Astrocyte (in vitro differentiated cells and primary cell): ENCODE results near the gene RAB22A. TPM values are rescaled to one million over a fixed set of nuclear protein-coding genes. Genes with fewer than 3 reads are reported as not detected.

ENCODE experiments used
- DNase-seq: peaks from one replicate; pipeline ENCODE4 v3.0.0-alpha.2; 2010; ENCODE audit warnings: low read depth
- FAIRE-seq: peaks from 2 replicates; lab custom pipeline; 2011; peaks lifted over from hg19 to GRCh38; lab: Jason Lieb, UNC
- H2AFZ ChIP-seq: 2 replicates; pipeline ENCODE4 v1.6.0; 2012; ENCODE audit warnings: low read depth, low read length, inconsistent platforms
- H3K27ac ChIP-seq: 2 replicates; pipeline ENCODE4 v1.5.1; 2011; ENCODE audit warnings: low read depth, low read length, inconsistent platforms
- H3K27me3 ChIP-seq: 2 replicates; pipeline ENCODE4 v1.6.0; 2011; ENCODE audit warnings: low read length, inconsistent platforms; ENCODE audit not compliant: insufficient read depth
- H3K36me3 ChIP-seq: 2 replicates; pipeline ENCODE4 v1.5.1; 2011; ENCODE audit warnings: low read length, inconsistent platforms; ENCODE audit not compliant: insufficient read depth
- H3K4me1 ChIP-seq: 2 replicates; pipeline ENCODE4 v1.5.1; 2011; ENCODE audit warnings: low read length, inconsistent platforms; ENCODE audit not compliant: insufficient read depth
- H3K4me2 ChIP-seq: 2 replicates; pipeline ENCODE4 v1.6.0; 2012; ENCODE audit warnings: low read length, inconsistent platforms
- H3K4me3 ChIP-seq: 2 replicates; pipeline ENCODE4 v1.5.1; 2011; ENCODE audit warnings: low read depth, mild to moderate bottlenecking, low read length, inconsistent platforms; ENCODE audit not compliant: insufficient read depth
- H3K79me2 ChIP-seq: 2 replicates; pipeline ENCODE4 v1.6.0; 2012; ENCODE audit warnings: mild to moderate bottlenecking, low read length, inconsistent platforms; ENCODE audit not compliant: insufficient read depth
- H3K9ac ChIP-seq: 2 replicates; pipeline ENCODE4 v1.6.0; 2012; ENCODE audit warnings: mild to moderate bottlenecking, low read length, inconsistent platforms
- H3K9me3 ChIP-seq: 2 replicates; pipeline ENCODE4 v1.5.1; 2012; ENCODE audit warnings: low read depth, mild to moderate bottlenecking, low read length, inconsistent platforms; ENCODE audit not compliant: insufficient read depth
- H4K20me1 ChIP-seq: 2 replicates; pipeline ENCODE4 v1.6.0; 2012; ENCODE audit warnings: low read length, inconsistent platforms; ENCODE audit not compliant: insufficient read depth
- H3K27ac Mint-ChIP-seq: one replicate; pipeline ENCODE4 v1.8.0; 2021; ENCODE audit warnings: mild to moderate bottlenecking, mixed read lengths; ENCODE audit not compliant: unreplicated experiment
- H3K27me3 Mint-ChIP-seq: one replicate; pipeline ENCODE4 v1.8.0; 2021; ENCODE audit warnings: low read depth, mixed read lengths; ENCODE audit not compliant: unreplicated experiment
- H3K36me3 Mint-ChIP-seq: one replicate; pipeline ENCODE4 v1.8.0; 2021; ENCODE audit warnings: low read depth, mixed read lengths; ENCODE audit not compliant: unreplicated experiment
- H3K4me1 Mint-ChIP-seq: one replicate; pipeline ENCODE4 v1.8.0; 2021; ENCODE audit warnings: low read depth, mixed read lengths; ENCODE audit not compliant: unreplicated experiment
- H3K4me3 Mint-ChIP-seq: one replicate; pipeline ENCODE4 v1.8.0; 2021; ENCODE audit warnings: mild to moderate bottlenecking, moderate library complexity, mixed read lengths; ENCODE audit not compliant: unreplicated experiment
- H3K9me3 Mint-ChIP-seq: one replicate; pipeline ENCODE4 v1.8.0; 2021; ENCODE audit warnings: mild to moderate bottlenecking, mixed read lengths; ENCODE audit not compliant: unreplicated experiment
- CTCF ChIP-seq: IDR thresholded peaks from 2 replicates; pipeline ENCODE4 v1.5.1; 2011; ENCODE audit warnings: low read depth, mild to moderate bottlenecking, inconsistent platforms, low read length, moderate library complexity; ENCODE audit not compliant: insufficient read depth
- EZH2 ChIP-seq: IDR thresholded peaks from 2 replicates; pipeline ENCODE4 v1.6.1; 2012; ENCODE audit warnings: mild to moderate bottlenecking, low read length, inconsistent platforms; ENCODE audit not compliant: insufficient read depth
- total RNA-seq: library from RNA; stranded (reverse); gene quantifications from 2 replicates; pipeline ENCODE4 v1.2.1, GENCODE V29; 2021

RAB22A gene
- total RNA-seq, 1 donor from 2014 or later, result 16.6 TPM

DNA sequence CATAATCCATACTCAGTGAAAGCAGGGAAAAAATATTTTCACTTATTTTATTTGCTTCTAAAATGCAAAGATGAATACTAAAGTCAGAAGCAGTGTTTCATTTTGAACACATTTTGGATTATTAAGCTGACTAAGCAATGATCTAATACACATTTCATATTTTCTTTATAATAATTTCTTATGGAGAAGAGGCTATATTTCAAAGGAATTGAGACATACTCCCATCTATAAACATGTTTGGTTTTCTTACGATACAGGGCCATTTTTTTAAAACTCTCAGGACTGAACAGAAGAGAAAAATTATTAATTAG is 52.6 kb downstream of the RAB22A start:
- Histone ChIP-seq H3K27me3 (no peaks in the 10 kb centered on the region), H3K36me3 (peaks cover 33% of the 10 kb centered on the region), H2AFZ (no peak overlapping the region), H3K9ac (no peak overlapping the region), H3K4me1 (no peaks in the 10 kb centered on the region), H3K4me3 (no peak overlapping the region), H3K79me2 (no peaks in the 10 kb centered on the region), H3K4me2 (no peak overlapping the region), H4K20me1 (peaks cover 3% of the 10 kb centered on the region), H3K9me3 (no peaks in the 10 kb centered on the region), H3K27ac (peak overlapping the region; percentile 59)
- TF ChIP-seq EZH2 (no peak), CTCF (no peak)
- Mint-ChIP-seq H3K4me1 (peaks cover 7% of the 10 kb centered on the region), H3K27ac (no peak overlapping the region), H3K9me3 (no peaks in the 10 kb centered on the region), H3K27me3 (no peaks in the 10 kb centered on the region), H3K36me3 (peaks cover 4% of the 10 kb centered on the region), H3K4me3 (no peak overlapping the region)
- no peak for FAIRE-seq
- DNase-seq, result no peak

DNA sequence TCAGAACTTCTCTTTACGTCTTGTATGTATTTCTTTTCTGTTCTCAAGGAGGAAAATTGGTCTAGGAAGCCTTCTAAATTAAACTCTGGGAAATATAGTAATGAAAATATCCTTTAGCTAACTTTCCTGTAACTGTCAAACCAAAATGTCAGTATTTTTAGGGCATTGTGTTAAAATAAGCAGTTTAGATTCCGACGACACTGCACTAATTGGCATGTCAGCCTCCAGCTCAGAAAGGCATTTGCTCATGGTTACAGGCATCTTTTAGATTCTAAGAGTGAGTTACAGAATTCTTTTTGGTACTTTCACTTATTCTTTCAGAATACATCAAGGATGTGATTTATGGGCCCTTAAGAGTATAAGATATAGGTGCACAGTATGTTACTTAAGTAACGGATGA is 53.5 kb downstream of the RAB22A start:
- H3K9ac ChIP-seq, result no peak overlapping the region
- no peaks in the 10 kb centered on the region for H3K4me1 ChIP-seq
- H3K36me3 Mint-ChIP-seq, result peaks cover 4% of the 10 kb centered on the region
- H3K9me3 Mint-ChIP-seq, result no peaks in the 10 kb centered on the region
- no peaks in the 10 kb centered on the region for H3K79me2 ChIP-seq
- no peak overlapping the region for H3K27ac ChIP-seq
- peaks cover 33% of the 10 kb centered on the region for H3K36me3 ChIP-seq
- no peak overlapping the region for H2AFZ ChIP-seq
- H3K27ac Mint-ChIP-seq, result no peak overlapping the region
- H3K4me2 ChIP-seq, result no peak overlapping the region
- H3K9me3 ChIP-seq, result no peaks in the 10 kb centered on the region
- no peak for FAIRE-seq
- TF ChIP-seq EZH2 (no peak), CTCF (no peak)
- H3K27me3 Mint-ChIP-seq, result no peaks in the 10 kb centered on the region
- H4K20me1 ChIP-seq, result peaks cover 3% of the 10 kb centered on the region
- DNase-seq, result no peak
- H3K4me1 Mint-ChIP-seq, result peaks cover 7% of the 10 kb centered on the region
- H3K4me3 ChIP-seq, result no peak overlapping the region
- no peaks in the 10 kb centered on the region for H3K27me3 ChIP-seq
- H3K4me3 Mint-ChIP-seq, result no peak overlapping the region

GRCh38 chr20:58366866-58367265 is 57.4 kb downstream of the RAB22A start:
- DNase-seq (no peak), FAIRE-seq (no peak)
- no peaks in the 10 kb centered on the region for H4K20me1 ChIP-seq
- Mint-ChIP-seq H3K27ac (no peak overlapping the region), H3K27me3 (no peaks in the 10 kb centered on the region), H3K4me3 (no peak overlapping the region), H3K36me3 (no peaks in the 10 kb centered on the region), H3K9me3 (no peaks in the 10 kb centered on the region), H3K4me1 (peaks cover 7% of the 10 kb centered on the region)
- H3K36me3 ChIP-seq, result peaks cover 16% of the 10 kb centered on the region
- H3K4me3 ChIP-seq, result no peak overlapping the region
- TF ChIP-seq EZH2, result no peak
- no peak for TF ChIP-seq CTCF
- no peak overlapping the region for H2AFZ ChIP-seq
- no peaks in the 10 kb centered on the region for H3K27me3 ChIP-seq
- H3K79me2 ChIP-seq, result no peaks in the 10 kb centered on the region
- H3K9ac ChIP-seq, result no peak overlapping the region
- H3K4me2 ChIP-seq, result no peak overlapping the region
- no peaks in the 10 kb centered on the region for H3K4me1 ChIP-seq
- H3K9me3 ChIP-seq, result no peaks in the 10 kb centered on the region
- H3K27ac ChIP-seq, result no peak overlapping the region
